ENCODE results near the gene PJVK. TPM values are rescaled to one million over a fixed set of nuclear protein-coding genes. Genes with fewer than 3 reads are reported as not detected.

Gene PJVK
- polyA plus RNA-seq, 3 donors, result 1.4 TPM; not detected in 2

- H3K9me3 Mint-ChIP-seq, result no peaks in the 10 kb centered on the region
- Histone ChIP-seq H3K4me3 (replicated peaks in 1 of 3; ENCODE audit: low read depth in 2 of 3, low read length in 3 of 3) (no peak overlapping the region), H4K20me1 (ENCODE audit: insufficient read depth, low read length) (peaks cover 32% of the 10 kb centered on the region), H3K79me2 (ENCODE audit: insufficient read depth, low read length) (peaks cover 68% of the 10 kb centered on the region), H3K4me2 (replicated peaks; ENCODE audit: extremely low read depth, low read length, poor library complexity, severe bottlenecking) (no peak overlapping the region), H3K9ac (ENCODE audit: insufficient read depth, low read length, poor library complexity, severe bottlenecking) (no peak overlapping the region), H3K9me3 (replicated peaks in 1 of 2; ENCODE audit: control insufficient read depth in 1 of 2, insufficient read depth in 1 of 2, low read length in 2 of 2) (no peaks in the 10 kb centered on the region), H3K27ac (ENCODE audit: low read depth in 1 of 2, low read length in 2 of 2) (no peak overlapping the region), H2AFZ (ENCODE audit: insufficient read depth, low read depth, low read length, poor library complexity, severe bottlenecking) (no peak overlapping the region), H3K27me3 (ENCODE audit: control insufficient read depth in 2 of 2, insufficient read depth in 2 of 2, low read length in 2 of 2) (no peaks in the 10 kb centered on the region), H3K36me3 (replicated peaks in 1 of 2; ENCODE audit: control insufficient read depth in 1 of 2, insufficient read depth in 2 of 2, low read length in 2 of 2) (peaks cover 15 to 21% of the 10 kb centered on the region in 2 donors), H3K4me1 (ENCODE audit: control insufficient read depth in 1 of 2, insufficient read depth in 2 of 2, low read length in 2 of 2) (peaks cover 33 to 39% of the 10 kb centered on the region in 2 donors)
- intact Hi-C loops (cut with micrococcal nuclease), result loop anchor here (5.0 kb wide), 2 partner anchors 40 kb away; no protein-coding TSS in a partner anchor
- H3K27ac Mint-ChIP-seq, result no peak overlapping the region
- peak in 2 of 3 donors; percentile 17 to 36 for DNase-seq
- H3K4me3 Mint-ChIP-seq, result no peak overlapping the region
- H3K27me3 Mint-ChIP-seq (ENCODE audit: low read depth in 3 of 3), result no peaks in the 10 kb centered on the region
- H3K4me1 Mint-ChIP-seq, result peaks cover 44% of the 10 kb centered on the region
- no peak for TF ChIP-seq CTCF (IDR thresholded peaks at IDR 0.05)
- no CpG with 5 or more reads among the region's 4 CpGs for WGBS (ENCODE audit: insufficient coverage)
- H3K36me3 Mint-ChIP-seq, result peaks cover 13 to 16% of the 10 kb centered on the region in 2 donors
These were observed 31.3 kb downstream of the PJVK start for GRCh38 chr2:178482437-178482836.

GRCh38 chr2:178484245-178485041 lies 33.3 kb downstream of the PJVK start:
- H3K27ac Mint-ChIP-seq, result no peak overlapping the region
- intact Hi-C loops (cut with micrococcal nuclease), result loop anchor here (5.0 kb wide), 2 partner anchors 38 to 42 kb away; no protein-coding TSS in a partner anchor
- H3K4me3 Mint-ChIP-seq, result no peak overlapping the region
- WGBS (ENCODE audit: insufficient coverage), result 81% methylated on average over 6 of the region's 6 CpGs
- no peak for TF ChIP-seq CTCF (IDR thresholded peaks at IDR 0.05)
- DNase-seq, result no peak
- Histone ChIP-seq H3K36me3 (replicated peaks in 1 of 2; ENCODE audit: control insufficient read depth in 1 of 2, insufficient read depth in 2 of 2, low read length in 2 of 2) (peaks cover 19 to 41% of the 10 kb centered on the region in 2 donors), H3K4me3 (replicated peaks in 1 of 3; ENCODE audit: low read depth in 2 of 3, low read length in 3 of 3) (no peak overlapping the region), H3K9ac (ENCODE audit: insufficient read depth, low read length, poor library complexity, severe bottlenecking) (no peak overlapping the region), H4K20me1 (ENCODE audit: insufficient read depth, low read length) (peaks cover 45% of the 10 kb centered on the region), H2AFZ (ENCODE audit: insufficient read depth, low read depth, low read length, poor library complexity, severe bottlenecking) (no peak overlapping the region), H3K4me2 (replicated peaks; ENCODE audit: extremely low read depth, low read length, poor library complexity, severe bottlenecking) (no peak overlapping the region), H3K4me1 (ENCODE audit: control insufficient read depth in 1 of 2, insufficient read depth in 2 of 2, low read length in 2 of 2) (peaks cover 22 to 24% of the 10 kb centered on the region in 2 donors), H3K27ac (ENCODE audit: low read depth in 1 of 2, low read length in 2 of 2) (peak overlapping the region in 1 of 2 donors; percentile 9), H3K79me2 (ENCODE audit: insufficient read depth, low read length) (peaks cover 80% of the 10 kb centered on the region), H3K9me3 (replicated peaks in 1 of 2; ENCODE audit: control insufficient read depth in 1 of 2, insufficient read depth in 1 of 2, low read length in 2 of 2) (no peaks in the 10 kb centered on the region), H3K27me3 (ENCODE audit: control insufficient read depth in 2 of 2, insufficient read depth in 2 of 2, low read length in 2 of 2) (no peaks in the 10 kb centered on the region)
- H3K4me1 Mint-ChIP-seq, result peaks cover 36% of the 10 kb centered on the region
- H3K27me3 Mint-ChIP-seq (ENCODE audit: low read depth in 3 of 3), result no peaks in the 10 kb centered on the region
- H3K9me3 Mint-ChIP-seq, result no peaks in the 10 kb centered on the region
- H3K36me3 Mint-ChIP-seq, result peaks cover 31 to 33% of the 10 kb centered on the region in 2 donors
